WTC11 (cell line): ENCODE results near the gene ZNF277. TPM values are rescaled to one million over a fixed set of nuclear protein-coding genes. Genes with fewer than 3 reads are reported as not detected.

Source experiments
- ATAC-seq: fragments of 200-7000 bp; cut with Tn5 transposase; 2 replicates; pipeline ENCODE4 v1.10.0; 2021; ENCODE audit warnings: mild to moderate bottlenecking, moderate library complexity
- CTCF ChIA-PET: fragments of 300-600 bp; sonication (Branson Sonifier 250); formaldehyde crosslinking; loops from one replicate; lab custom pipeline; 2021; ENCODE audit warnings: antibody characterized with exemption; lab: Charles Lee
- POLR2A ChIA-PET: fragments of 350-600 bp; sonication (Branson Sonifier 250); formaldehyde crosslinking; loops from one replicate; lab custom pipeline; 2021; ENCODE audit warnings: antibody characterized with exemption; lab: Charles Lee
- DNase-seq: peaks from one replicate; pipeline ENCODE4 v3.0.0; 2021; ENCODE audit warnings: low spot score
- H3K27ac Mint-ChIP-seq: 2 replicates; pipeline ENCODE4 v1.8.0; 2021; ENCODE audit warnings: mixed read lengths
- H3K27me3 Mint-ChIP-seq: 2 replicates; pipeline ENCODE4 v1.8.0; 2021; ENCODE audit warnings: low read depth, mild to moderate bottlenecking, moderate library complexity, mixed read lengths
- H3K36me3 Mint-ChIP-seq: 2 replicates; pipeline ENCODE4 v1.8.0; 2021; ENCODE audit warnings: mixed read lengths
- H3K4me1 Mint-ChIP-seq: 2 replicates; pipeline ENCODE4 v1.8.0; 2022; ENCODE audit warnings: mixed read lengths
- H3K4me3 Mint-ChIP-seq: 2 replicates; pipeline ENCODE4 v1.8.0; 2021; ENCODE audit warnings: mild to moderate bottlenecking, moderate library complexity, mixed read lengths
- H3K9me3 Mint-ChIP-seq: 2 replicates; pipeline ENCODE4 v1.8.0; 2021; ENCODE audit warnings: mixed read lengths
- CBFB ChIP-seq: sonication (generic); formaldehyde crosslinking; IDR thresholded peaks from 2 replicates; pipeline ENCODE4 v1.8.1; 2022; ENCODE audit warnings: mild to moderate bottlenecking, low read depth, missing genetic modification reagents
- CREB1 ChIP-seq: sonication (generic); formaldehyde crosslinking; IDR thresholded peaks from 2 replicates; pipeline ENCODE4 v1.8.0; 2023; ENCODE audit warnings: mild to moderate bottlenecking, missing genetic modification reagents
- GABPB1 ChIP-seq: sonication (generic); formaldehyde crosslinking; IDR thresholded peaks from 2 replicates; pipeline ENCODE4 v1.8.1; 2023; ENCODE audit warnings: mild to moderate bottlenecking, missing genetic modification reagents
- GRHL2 ChIP-seq: fragments of 250-450 bp; sonication (Bioruptor Pico); IDR thresholded peaks from 2 replicates; pipeline ENCODE4 v1.8.0; 2022; ENCODE audit warnings: mild to moderate bottlenecking, moderate library complexity; ENCODE audit not compliant: insufficient replicate concordance, severe bottlenecking
- IRF2 ChIP-seq: sonication (generic); formaldehyde crosslinking; IDR thresholded peaks from 2 replicates; pipeline ENCODE4 v1.8.0; 2022; ENCODE audit warnings: low read depth, missing genetic modification reagents, borderline replicate concordance
- KAT7 ChIP-seq: sonication (generic); formaldehyde crosslinking; IDR thresholded peaks from 2 replicates; pipeline ENCODE4 v1.8.1; 2023; ENCODE audit warnings: missing genetic modification reagents, mild to moderate bottlenecking, borderline replicate concordance
- NR1H2 ChIP-seq: sonication (generic); formaldehyde crosslinking; IDR thresholded peaks from 2 replicates; pipeline ENCODE4 v1.9.0; 2021; ENCODE audit warnings: mild to moderate bottlenecking, moderate library complexity, missing genetic modification reagents
- NR3C1 ChIP-seq: sonication (generic); formaldehyde crosslinking; conservative IDR thresholded peaks from 2 replicates; pipeline ENCODE4 v1.8.1; 2023; ENCODE audit warnings: low read depth, mild to moderate bottlenecking, missing genetic modification reagents
- SMAD3 ChIP-seq: sonication (generic); formaldehyde crosslinking; IDR thresholded peaks from 2 replicates; pipeline ENCODE4 v1.8.0; 2022; ENCODE audit warnings: missing genetic modification reagents, mild to moderate bottlenecking, borderline replicate concordance
- SP1 ChIP-seq: sonication (generic); formaldehyde crosslinking; conservative IDR thresholded peaks from 2 replicates; pipeline ENCODE4 v1.8.1; 2022; ENCODE audit warnings: missing genetic modification reagents
- TEAD1 ChIP-seq: sonication (generic); formaldehyde crosslinking; IDR thresholded peaks from 2 replicates; pipeline ENCODE4 v1.8.0; 2022; ENCODE audit warnings: mild to moderate bottlenecking, missing genetic modification reagents
- ZNF138 ChIP-seq: sonication (generic); formaldehyde crosslinking; conservative IDR thresholded peaks from 2 replicates; pipeline ENCODE4 v1.8.1; 2022; ENCODE audit warnings: mild to moderate bottlenecking, moderate library complexity, missing genetic modification reagents
- total RNA-seq: library from RNA; stranded (reverse); gene quantifications from 3 replicates; pipeline ENCODE4 v1.2.3, GENCODE V29; 2021
- TF ChIP-seq, protein P1 (sequence below): sonication (generic); formaldehyde crosslinking; IDR thresholded peaks from 2 replicates; pipeline ENCODE4 v1.8.0; 2023; ENCODE audit warnings: missing genetic modification reagents, mild to moderate bottlenecking, borderline replicate concordance
- TF ChIP-seq, protein P2 (sequence below): sonication (generic); formaldehyde crosslinking; IDR thresholded peaks from 2 replicates; pipeline ENCODE4 v1.8.0; 2022; ENCODE audit warnings: mild to moderate bottlenecking, missing genetic modification reagents
- TF ChIP-seq, protein P3 (sequence below): sonication (generic); formaldehyde crosslinking; conservative IDR thresholded peaks from 2 replicates; pipeline ENCODE4 v1.8.1; 2022; ENCODE audit warnings: mild to moderate bottlenecking, missing genetic modification reagents
- TF ChIP-seq, protein P4 (sequence below): fragments of 250-450 bp; sonication (Bioruptor Pico); IDR thresholded peaks from 2 replicates; pipeline ENCODE4 v1.9.0; 2021; ENCODE audit warnings: moderate library complexity, mild to moderate bottlenecking, inconsistent platforms, borderline replicate concordance
- TF ChIP-seq, protein P5 (sequence below): sonication (generic); formaldehyde crosslinking; IDR thresholded peaks from 2 replicates; pipeline ENCODE4 v1.8.1; 2022; ENCODE audit warnings: mild to moderate bottlenecking, missing genetic modification reagents, moderate library complexity, borderline replicate concordance
- TF ChIP-seq, protein P6 (sequence below): fragments of 200-600 bp; IDR thresholded peaks from 2 replicates; pipeline ENCODE4 v1.8.0; 2022; ENCODE audit warnings: antibody characterized with exemption
- TF ChIP-seq, protein P7 (sequence below): sonication (generic); formaldehyde crosslinking; IDR thresholded peaks from 2 replicates; pipeline ENCODE4 v1.8.1; 2022; ENCODE audit warnings: low read depth, mild to moderate bottlenecking, moderate library complexity, missing genetic modification reagents, borderline replicate concordance
- TF ChIP-seq, protein P8 (sequence below): fragments of 250-450 bp; sonication (Bioruptor Pico); IDR thresholded peaks from 2 replicates; pipeline ENCODE4 v1.9.0; 2021; ENCODE audit warnings: mild to moderate bottlenecking

The ZNF277 gene
- total RNA-seq, 1 experiment from 2014 or later = 22.5 TPM

DNA sequence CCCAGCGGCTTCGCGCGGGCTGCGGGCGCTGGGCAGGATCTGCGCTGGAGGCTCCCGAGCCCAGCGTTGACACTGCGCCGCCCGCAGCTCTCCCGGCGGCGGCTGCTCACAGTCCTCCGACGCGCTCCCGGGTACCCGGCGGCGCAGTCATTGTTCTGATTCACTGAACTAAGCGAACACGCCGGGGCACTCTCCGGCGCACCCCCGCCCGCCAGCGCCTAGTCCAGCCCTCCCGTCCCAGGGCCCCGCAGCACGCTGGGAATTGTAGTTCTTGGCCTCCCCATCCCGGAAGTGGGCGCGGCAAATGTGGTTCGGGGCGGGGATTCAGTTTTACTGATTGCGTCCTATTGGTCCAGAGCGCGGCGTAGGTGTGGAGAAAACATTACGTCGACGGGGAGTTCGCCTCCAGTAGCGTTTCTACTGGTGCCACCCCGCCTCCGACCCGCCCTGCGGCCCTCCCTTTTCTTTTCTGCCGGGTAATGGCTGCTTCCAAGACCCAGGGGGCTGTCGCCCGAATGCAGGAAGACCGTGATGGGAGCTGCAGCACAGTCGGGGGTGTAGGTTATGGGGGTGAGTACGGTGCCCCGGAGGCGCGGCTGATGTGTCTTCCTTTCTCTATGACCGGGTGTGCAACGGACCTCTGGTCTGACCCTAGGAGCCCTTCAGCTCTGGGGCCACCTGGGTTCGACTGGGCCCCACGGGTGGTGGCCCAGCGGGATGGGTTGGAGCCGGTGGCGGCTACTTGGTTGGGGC is at the start of gene ZNF277, which contains the start of gene DOCK4 (continued):
- TF ChIP-seq, protein P1, sequence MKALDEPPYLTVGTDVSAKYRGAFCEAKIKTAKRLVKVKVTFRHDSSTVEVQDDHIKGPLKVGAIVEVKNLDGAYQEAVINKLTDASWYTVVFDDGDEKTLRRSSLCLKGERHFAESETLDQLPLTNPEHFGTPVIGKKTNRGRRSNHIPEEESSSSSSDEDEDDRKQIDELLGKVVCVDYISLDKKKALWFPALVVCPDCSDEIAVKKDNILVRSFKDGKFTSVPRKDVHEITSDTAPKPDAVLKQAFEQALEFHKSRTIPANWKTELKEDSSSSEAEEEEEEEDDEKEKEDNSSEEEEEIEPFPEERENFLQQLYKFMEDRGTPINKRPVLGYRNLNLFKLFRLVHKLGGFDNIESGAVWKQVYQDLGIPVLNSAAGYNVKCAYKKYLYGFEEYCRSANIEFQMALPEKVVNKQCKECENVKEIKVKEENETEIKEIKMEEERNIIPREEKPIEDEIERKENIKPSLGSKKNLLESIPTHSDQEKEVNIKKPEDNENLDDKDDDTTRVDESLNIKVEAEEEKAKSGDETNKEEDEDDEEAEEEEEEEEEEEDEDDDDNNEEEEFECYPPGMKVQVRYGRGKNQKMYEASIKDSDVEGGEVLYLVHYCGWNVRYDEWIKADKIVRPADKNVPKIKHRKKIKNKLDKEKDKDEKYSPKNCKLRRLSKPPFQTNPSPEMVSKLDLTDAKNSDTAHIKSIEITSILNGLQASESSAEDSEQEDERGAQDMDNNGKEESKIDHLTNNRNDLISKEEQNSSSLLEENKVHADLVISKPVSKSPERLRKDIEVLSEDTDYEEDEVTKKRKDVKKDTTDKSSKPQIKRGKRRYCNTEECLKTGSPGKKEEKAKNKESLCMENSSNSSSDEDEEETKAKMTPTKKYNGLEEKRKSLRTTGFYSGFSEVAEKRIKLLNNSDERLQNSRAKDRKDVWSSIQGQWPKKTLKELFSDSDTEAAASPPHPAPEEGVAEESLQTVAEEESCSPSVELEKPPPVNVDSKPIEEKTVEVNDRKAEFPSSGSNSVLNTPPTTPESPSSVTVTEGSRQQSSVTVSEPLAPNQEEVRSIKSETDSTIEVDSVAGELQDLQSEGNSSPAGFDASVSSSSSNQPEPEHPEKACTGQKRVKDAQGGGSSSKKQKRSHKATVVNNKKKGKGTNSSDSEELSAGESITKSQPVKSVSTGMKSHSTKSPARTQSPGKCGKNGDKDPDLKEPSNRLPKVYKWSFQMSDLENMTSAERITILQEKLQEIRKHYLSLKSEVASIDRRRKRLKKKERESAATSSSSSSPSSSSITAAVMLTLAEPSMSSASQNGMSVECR (CRISPR knock-in tag) = no peak; the same call in 1 of the 2 replicates
- TF ChIP-seq NR3C1 (CRISPR knock-in tag) = no peak
- TF ChIP-seq CBFB (CRISPR knock-in tag) = no peak
- peak; percentile 99 for TF ChIP-seq SP1
- TF ChIP-seq KAT7 = 0 out of 2 replicates have a peak, but pooled peaks have one; percentile 24

DNA sequence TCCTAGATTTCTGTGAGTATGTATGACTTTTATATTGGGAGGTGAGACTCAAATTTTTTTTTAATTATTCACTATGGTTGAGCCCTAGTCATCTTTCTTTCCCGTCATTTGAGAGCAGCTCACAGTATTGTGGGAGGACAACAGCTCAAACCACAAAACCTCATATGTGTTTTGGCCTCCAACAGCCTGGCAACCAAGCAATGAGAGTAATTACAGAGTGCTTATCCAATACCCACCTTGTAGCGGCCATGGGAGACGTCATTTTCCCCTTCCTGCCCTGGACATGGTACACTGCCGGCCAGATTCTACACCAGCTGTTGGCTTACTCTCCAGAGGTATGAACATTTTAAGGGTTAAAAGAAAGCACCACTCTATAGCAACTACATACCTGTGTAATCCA is 49.4 kb upstream of the ZNF277 start:
- no peaks in the 10 kb centered on the region for H3K9me3 Mint-ChIP-seq
- CTCF ChIA-PET = no interaction called here
- H3K27me3 Mint-ChIP-seq = no peaks in the 10 kb centered on the region
- DNase-seq (no peak), ATAC-seq (no peak)
- POLR2A ChIA-PET = no interaction called here
- H3K4me3 Mint-ChIP-seq = no peak overlapping the region
- H3K27ac Mint-ChIP-seq = no peak overlapping the region
- H3K36me3 Mint-ChIP-seq = no peaks in the 10 kb centered on the region
- peaks cover 44% of the 10 kb centered on the region for H3K4me1 Mint-ChIP-seq
- TF ChIP-seq, protein P2, sequence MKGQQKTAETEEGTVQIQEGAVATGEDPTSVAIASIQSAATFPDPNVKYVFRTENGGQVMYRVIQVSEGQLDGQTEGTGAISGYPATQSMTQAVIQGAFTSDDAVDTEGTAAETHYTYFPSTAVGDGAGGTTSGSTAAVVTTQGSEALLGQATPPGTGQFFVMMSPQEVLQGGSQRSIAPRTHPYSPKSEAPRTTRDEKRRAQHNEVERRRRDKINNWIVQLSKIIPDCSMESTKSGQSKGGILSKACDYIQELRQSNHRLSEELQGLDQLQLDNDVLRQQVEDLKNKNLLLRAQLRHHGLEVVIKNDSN (CRISPR knock-in tag) = no peak
- TF ChIP-seq CREB1 (CRISPR knock-in tag) = no peak
- TF ChIP-seq, protein P3, sequence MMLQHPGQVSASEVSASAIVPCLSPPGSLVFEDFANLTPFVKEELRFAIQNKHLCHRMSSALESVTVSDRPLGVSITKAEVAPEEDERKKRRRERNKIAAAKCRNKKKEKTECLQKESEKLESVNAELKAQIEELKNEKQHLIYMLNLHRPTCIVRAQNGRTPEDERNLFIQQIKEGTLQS (CRISPR knock-in tag) = no peak
- TF ChIP-seq, protein P4, sequence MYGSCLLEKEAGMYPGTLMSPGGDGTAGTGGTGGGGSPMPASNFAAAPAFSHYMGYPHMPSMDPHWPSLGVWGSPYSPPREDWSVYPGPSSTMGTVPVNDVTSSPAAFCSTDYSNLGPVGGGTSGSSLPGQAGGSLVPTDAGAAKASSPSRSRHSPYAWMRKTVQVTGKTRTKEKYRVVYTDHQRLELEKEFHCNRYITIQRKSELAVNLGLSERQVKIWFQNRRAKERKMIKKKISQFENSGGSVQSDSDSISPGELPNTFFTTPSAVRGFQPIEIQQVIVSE (CRISPR knock-in tag) = no peak
- no peak for TF ChIP-seq ZNF138
- TF ChIP-seq IRF2 (CRISPR knock-in tag) = no peak
- TF ChIP-seq, protein P5, sequence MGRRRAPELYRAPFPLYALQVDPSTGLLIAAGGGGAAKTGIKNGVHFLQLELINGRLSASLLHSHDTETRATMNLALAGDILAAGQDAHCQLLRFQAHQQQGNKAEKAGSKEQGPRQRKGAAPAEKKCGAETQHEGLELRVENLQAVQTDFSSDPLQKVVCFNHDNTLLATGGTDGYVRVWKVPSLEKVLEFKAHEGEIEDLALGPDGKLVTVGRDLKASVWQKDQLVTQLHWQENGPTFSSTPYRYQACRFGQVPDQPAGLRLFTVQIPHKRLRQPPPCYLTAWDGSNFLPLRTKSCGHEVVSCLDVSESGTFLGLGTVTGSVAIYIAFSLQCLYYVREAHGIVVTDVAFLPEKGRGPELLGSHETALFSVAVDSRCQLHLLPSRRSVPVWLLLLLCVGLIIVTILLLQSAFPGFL (CRISPR knock-in tag) = no peak
- TF ChIP-seq NR1H2 (CRISPR knock-in tag) = no peak
- TF ChIP-seq, protein P6, sequence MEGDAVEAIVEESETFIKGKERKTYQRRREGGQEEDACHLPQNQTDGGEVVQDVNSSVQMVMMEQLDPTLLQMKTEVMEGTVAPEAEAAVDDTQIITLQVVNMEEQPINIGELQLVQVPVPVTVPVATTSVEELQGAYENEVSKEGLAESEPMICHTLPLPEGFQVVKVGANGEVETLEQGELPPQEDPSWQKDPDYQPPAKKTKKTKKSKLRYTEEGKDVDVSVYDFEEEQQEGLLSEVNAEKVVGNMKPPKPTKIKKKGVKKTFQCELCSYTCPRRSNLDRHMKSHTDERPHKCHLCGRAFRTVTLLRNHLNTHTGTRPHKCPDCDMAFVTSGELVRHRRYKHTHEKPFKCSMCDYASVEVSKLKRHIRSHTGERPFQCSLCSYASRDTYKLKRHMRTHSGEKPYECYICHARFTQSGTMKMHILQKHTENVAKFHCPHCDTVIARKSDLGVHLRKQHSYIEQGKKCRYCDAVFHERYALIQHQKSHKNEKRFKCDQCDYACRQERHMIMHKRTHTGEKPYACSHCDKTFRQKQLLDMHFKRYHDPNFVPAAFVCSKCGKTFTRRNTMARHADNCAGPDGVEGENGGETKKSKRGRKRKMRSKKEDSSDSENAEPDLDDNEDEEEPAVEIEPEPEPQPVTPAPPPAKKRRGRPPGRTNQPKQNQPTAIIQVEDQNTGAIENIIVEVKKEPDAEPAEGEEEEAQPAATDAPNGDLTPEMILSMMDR = no peak
- TF ChIP-seq TEAD1 (CRISPR knock-in tag) = no peak
- TF ChIP-seq, protein P7, sequence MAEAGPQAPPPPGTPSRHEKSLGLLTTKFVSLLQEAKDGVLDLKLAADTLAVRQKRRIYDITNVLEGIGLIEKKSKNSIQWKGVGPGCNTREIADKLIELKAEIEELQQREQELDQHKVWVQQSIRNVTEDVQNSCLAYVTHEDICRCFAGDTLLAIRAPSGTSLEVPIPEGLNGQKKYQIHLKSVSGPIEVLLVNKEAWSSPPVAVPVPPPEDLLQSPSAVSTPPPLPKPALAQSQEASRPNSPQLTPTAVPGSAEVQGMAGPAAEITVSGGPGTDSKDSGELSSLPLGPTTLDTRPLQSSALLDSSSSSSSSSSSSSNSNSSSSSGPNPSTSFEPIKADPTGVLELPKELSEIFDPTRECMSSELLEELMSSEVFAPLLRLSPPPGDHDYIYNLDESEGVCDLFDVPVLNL (CRISPR knock-in tag) = no peak
- TF ChIP-seq GRHL2 (CRISPR knock-in tag) = no peak
- TF ChIP-seq SMAD3 (CRISPR knock-in tag) = no peak
- no peak for TF ChIP-seq GABPB1 (CRISPR knock-in tag)
- TF ChIP-seq, protein P8, sequence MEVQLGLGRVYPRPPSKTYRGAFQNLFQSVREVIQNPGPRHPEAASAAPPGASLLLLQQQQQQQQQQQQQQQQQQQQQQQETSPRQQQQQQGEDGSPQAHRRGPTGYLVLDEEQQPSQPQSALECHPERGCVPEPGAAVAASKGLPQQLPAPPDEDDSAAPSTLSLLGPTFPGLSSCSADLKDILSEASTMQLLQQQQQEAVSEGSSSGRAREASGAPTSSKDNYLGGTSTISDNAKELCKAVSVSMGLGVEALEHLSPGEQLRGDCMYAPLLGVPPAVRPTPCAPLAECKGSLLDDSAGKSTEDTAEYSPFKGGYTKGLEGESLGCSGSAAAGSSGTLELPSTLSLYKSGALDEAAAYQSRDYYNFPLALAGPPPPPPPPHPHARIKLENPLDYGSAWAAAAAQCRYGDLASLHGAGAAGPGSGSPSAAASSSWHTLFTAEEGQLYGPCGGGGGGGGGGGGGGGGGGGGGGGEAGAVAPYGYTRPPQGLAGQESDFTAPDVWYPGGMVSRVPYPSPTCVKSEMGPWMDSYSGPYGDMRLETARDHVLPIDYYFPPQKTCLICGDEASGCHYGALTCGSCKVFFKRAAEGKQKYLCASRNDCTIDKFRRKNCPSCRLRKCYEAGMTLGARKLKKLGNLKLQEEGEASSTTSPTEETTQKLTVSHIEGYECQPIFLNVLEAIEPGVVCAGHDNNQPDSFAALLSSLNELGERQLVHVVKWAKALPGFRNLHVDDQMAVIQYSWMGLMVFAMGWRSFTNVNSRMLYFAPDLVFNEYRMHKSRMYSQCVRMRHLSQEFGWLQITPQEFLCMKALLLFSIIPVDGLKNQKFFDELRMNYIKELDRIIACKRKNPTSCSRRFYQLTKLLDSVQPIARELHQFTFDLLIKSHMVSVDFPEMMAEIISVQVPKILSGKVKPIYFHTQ (CRISPR knock-in tag) = no peak
